Psoas muscle (tissue), 8 donors: ENCODE results near the gene PTBP3. TPM values are rescaled to one million over a fixed set of nuclear protein-coding genes. Genes with fewer than 3 reads are reported as not detected.
A peak's percentile ranks its signal among the peaks of the same experiment; 100 is the strongest.

Experiments
- ATAC-seq, 4 donors: fragments of 200-7000 bp; cut with Tn5 transposase; one replicate each; pipeline ENCODE4 v1.9.1; 2020; ENCODE audit warnings: moderate library complexity in 3 of 4, mild to moderate bottlenecking in 2 of 4
- DNase-seq, 2 donors: peaks; one replicate each; pipeline ENCODE4 v3.0.0-alpha.2; 2020
- H3K27ac ChIP-seq: fragments of 200-600 bp; one replicate; pipeline ENCODE4 v1.8.0; 2022
- H3K27me3 ChIP-seq, 3 donors: fragments of 200-600 bp in 1 of 3; one replicate each; pipeline versions ENCODE4 v1.6.1 to v1.8.0; 2013 to 2022; ENCODE audit warnings: low read length in 2 of 3, mild to moderate bottlenecking in 2 of 3, moderate library complexity in 1 of 3; ENCODE audit not compliant: insufficient read depth in 3 of 3
- H3K36me3 ChIP-seq, 2 donors: fragments of 200-600 bp in 1 of 2; one replicate each; pipeline versions ENCODE4 v1.6.1 to v1.8.0; 2013 to 2022; ENCODE audit warnings: low read depth in 1 of 2, mild to moderate bottlenecking in 1 of 2, moderate library complexity in 1 of 2; ENCODE audit not compliant: insufficient read depth in 1 of 2
- H3K4me1 ChIP-seq: fragments of 200-600 bp; one replicate; pipeline ENCODE4 v1.8.0; 2022
- H3K4me3 ChIP-seq: fragments of 200-600 bp; one replicate; pipeline ENCODE4 v1.8.0; 2022; ENCODE audit warnings: mild to moderate bottlenecking
- H3K9me3 ChIP-seq: fragments of 200-600 bp; one replicate; pipeline ENCODE4 v1.8.0; 2022
- CTCF ChIP-seq: fragments of 200-600 bp; IDR thresholded peaks from one replicate; pipeline ENCODE4 v1.8.0; 2022; ENCODE audit warnings: antibody characterized with exemption
- WGBS, 3 donors: extraction: QIAGEN DNeasy Blood & Tissue Kit; methylation state at CpG; one replicate each; pipeline versions ENCODE4 v1.1.6 to v1.1.7; 2013; 5-methylcytosine and 5-hydroxymethylcytosine counted together
- intact Hi-C, 2 donors: fragments of 100-400 bp; cut with DNase I; formaldehyde crosslinking; loops; one replicate each; pipeline versions ENCODE4 v1.11.0 to v1.14.2; 2022
- polyA plus RNA-seq, 3 donors: library from polyadenylated mRNA; stranded (reverse); fragments of 200-250 nt; gene quantifications; one replicate each; pipeline ENCODE4 v1.2.3, GENCODE V29; 2013
- total RNA-seq, 4 donors: library from RNA; stranded (reverse); fragmentation: NEBNext Ultra II Directional in 2 of 4; extraction: Animal tissue kit (Norgen Biotek cat#: 25700) in 2 of 4; gene quantifications; one replicate each; pipeline versions ENCODE4 v1.2.1 to v1.2.4, GENCODE V29; 2021 to 2023
- donor health status: healthy with polysubstance abuse.
- donor health status: DM: no; HTN: no; CAD: no; lungs with moderate emphysema.
- donor health status: Bipolar disorder and iron deficiency.
- donor health status: healthy.
- donor health status: DM: yes; HTN: yes; CAD: no.
- donor health status: DM: no; HTN: no; CAD: no.
- donor health status: DM: no; HTN: no; CAD: no.
- donor health status: DM: yes; HTN: yes; CAD: no.

The PTBP3 gene
- total and polyA plus RNA-seq, 7 donors, result 2.8 to 26.9 (median 9.1) TPM

- DNase-seq (no peak), ATAC-seq (no peak)
- intact Hi-C loops, result no loop called here
- 80 to 81% (median 81%) methylated on average over 5 of the region's 5 CpGs for WGBS, 3 donors
- Histone ChIP-seq H3K9me3 (no peaks in the 10 kb centered on the region), H3K4me3 (no peak overlapping the region), H3K27ac (no peak overlapping the region), H3K36me3 (peaks cover 0 to 2% of the 10 kb centered on the region in 2 donors), H3K4me1 (peaks cover 4% of the 10 kb centered on the region), H3K27me3 (peaks cover 0 to 17% (median 0%) of the 10 kb centered on the region in 3 donors)
- no peak for TF ChIP-seq CTCF
Observed at GRCh38 chr9:112176524-112176923, 156.9 kb downstream of the PTBP3 start.

DNA sequence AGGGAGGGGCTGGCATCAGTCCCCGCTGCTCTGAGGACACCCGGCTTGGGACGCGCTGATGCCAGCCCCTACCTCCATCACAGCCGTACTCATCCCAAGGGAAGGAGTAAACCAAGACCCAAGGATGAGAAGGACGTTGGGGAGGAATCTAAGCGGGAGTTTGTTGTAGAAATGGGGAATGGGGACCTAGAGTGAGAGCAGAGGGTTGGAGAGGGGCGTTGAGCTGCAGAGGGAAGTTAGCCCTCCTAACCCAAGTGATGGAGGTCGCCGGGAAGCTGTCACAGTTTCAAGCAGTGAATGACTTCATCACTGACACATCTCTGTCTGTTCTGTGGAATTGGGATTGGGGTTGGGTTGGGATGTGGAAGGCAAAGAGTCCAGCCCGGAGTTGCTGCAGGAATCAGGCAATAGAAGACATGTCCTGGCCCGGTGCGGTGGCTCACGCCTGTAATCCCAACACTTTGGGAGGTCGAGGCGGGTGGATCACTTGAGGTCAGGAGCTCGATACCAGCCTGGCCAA, 157.6 kb downstream of the PTBP3 start:
- no peak for DNase-seq
- peak in 1 of 4 donors; percentile 12 for ATAC-seq
- peaks cover 4% of the 10 kb centered on the region for H3K4me1 ChIP-seq
- no peak for TF ChIP-seq CTCF
- H3K36me3 ChIP-seq, result peaks cover 0 to 2% of the 10 kb centered on the region in 2 donors
- intact Hi-C loops, result no loop called here
- WGBS, 3 donors, result 63 to 70% (median 70%) methylated on average over 17 of the region's 17 CpGs
- H3K27me3 ChIP-seq, result peaks cover 0 to 17% (median 0%) of the 10 kb centered on the region in 3 donors
- H3K27ac ChIP-seq, result no peak overlapping the region
- no peak overlapping the region for H3K4me3 ChIP-seq
- H3K9me3 ChIP-seq, result no peaks in the 10 kb centered on the region

DNA sequence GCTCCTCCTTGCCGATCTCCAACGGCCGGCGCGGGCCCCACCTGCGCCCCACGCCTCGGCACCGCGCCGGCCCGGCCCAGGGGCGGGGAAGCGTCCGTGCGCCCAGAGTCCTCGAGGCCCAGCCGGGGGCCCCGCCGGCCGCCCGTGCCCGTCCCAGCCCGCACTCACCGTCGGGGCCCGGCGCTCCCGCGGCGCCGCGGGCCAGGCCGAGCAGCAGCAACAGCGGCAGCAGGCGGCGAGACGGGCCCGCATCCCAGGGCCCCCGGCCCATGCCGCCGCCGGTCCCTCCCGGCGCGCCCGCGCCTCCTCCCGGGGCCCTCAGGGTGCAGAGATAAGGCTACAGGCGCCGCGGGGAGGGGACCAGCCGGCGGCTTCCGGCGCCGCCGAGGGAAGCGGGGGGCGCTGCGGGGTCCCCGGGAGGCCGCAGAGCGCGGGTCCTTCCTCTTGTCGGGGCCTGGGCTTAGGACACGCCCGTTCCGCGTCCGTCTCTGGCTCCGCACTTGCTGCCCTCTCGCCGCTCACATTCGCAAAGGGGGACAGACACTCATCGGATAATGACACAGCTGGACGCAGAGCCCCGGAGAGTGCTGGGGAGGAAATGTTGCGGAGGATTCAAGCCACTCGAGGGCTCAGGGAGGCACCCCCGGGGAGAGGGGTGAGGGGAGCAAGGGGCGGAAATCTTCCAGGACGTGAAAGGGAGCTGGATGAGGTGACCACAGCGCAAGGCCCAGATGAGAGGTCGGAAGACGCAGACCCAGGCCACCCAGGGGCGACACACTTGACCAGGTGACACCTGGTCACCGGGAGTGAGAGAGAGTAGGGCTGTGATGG, 158.2 kb downstream of the PTBP3 start, which contains the start of gene SUSD1:
SUSD1 (minus strand) TSS at position 333 of the 831 bp plus-strand sequence; CDS start at position 271, 62 bp downstream.
- peaks cover 0 to 2% of the 10 kb centered on the region in 2 donors for H3K36me3 ChIP-seq
- H3K27ac ChIP-seq, result no peak within 1 kb of the TSS
- peak; percentile 41 to 67 for DNase-seq
- peaks cover 4% of the 10 kb centered on the region for H3K4me1 ChIP-seq
- peaks cover 0 to 17% (median 0%) of the 10 kb centered on the region in 3 donors for H3K27me3 ChIP-seq
- peak within 1 kb of the TSS; percentile 67 for H3K4me3 ChIP-seq
- no peaks in the 10 kb centered on the region for H3K9me3 ChIP-seq
- no peak for TF ChIP-seq CTCF
- peak in 3 of 4 donors; percentile 27 to 44 (median 33) for ATAC-seq
- intact Hi-C loops, result no loop called here
- WGBS, 3 donors, result 2 to 4% (median 3%) methylated on average over 46 to 88 of the region's 88 CpGs

DNA sequence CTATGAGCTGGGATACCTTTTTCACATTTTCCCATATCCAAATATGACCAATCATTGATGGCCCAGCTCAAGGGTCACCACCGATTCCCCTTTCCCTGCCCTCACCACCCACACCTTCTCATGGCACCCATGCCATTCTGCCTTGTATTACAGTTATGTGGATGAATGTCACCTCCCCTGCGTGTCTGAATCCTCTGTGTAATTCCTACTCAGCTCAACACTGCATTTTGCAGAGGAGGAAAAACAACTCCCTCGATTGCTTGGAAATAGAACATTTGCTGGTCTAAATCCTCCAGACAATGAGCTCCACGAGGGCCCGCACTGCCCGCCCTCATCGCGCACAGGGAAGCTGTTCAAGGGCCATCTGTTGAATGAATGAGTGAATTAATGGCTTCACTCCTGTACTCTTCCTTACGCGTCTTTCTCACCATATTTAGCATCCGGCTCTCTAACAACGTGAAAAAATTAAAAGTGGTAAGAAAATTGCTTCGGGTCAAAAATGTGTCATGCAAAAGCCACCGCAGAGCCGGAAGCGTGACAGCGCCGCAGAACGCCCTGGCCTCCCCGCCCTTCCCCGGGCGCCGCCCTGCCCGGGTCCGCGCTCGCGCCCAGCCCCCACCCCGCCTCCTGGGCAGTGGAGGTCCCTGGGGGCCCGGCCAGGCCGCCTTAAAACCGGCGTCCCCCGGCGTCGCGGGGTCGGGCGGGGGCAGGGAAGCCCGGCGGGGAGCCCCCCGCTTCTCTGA, 159.0 kb downstream of the PTBP3 start:
- peak overlapping the region; percentile 67 for H3K4me3 ChIP-seq
- no peak for TF ChIP-seq CTCF
- no peaks in the 10 kb centered on the region for H3K9me3 ChIP-seq
- 4 to 9% (median 7%) methylated on average over 30 to 42 of the region's 42 CpGs for WGBS, 3 donors
- H3K36me3 ChIP-seq, result peaks cover 0 to 2% of the 10 kb centered on the region in 2 donors
- intact Hi-C loops, result no loop called here
- H3K4me1 ChIP-seq, result peaks cover 4% of the 10 kb centered on the region
- peaks cover 0 to 17% (median 0%) of the 10 kb centered on the region in 3 donors for H3K27me3 ChIP-seq
- DNase-seq (peak; percentile 70 to 81), ATAC-seq (peak in 3 of 4 donors; percentile 51 to 75 (median 72))
- H3K27ac ChIP-seq, result no peak overlapping the region
